Natural killer cell (primary cell): ENCODE results near the gene POTEF. TPM values are rescaled to one million over a fixed set of nuclear protein-coding genes. Genes with fewer than 3 reads are reported as not detected.
"Not testable (repeated sequence)": the region's sequence is repeated elsewhere in the genome, so short reads cannot be mapped to it uniquely, and the experiment has no call there.

Experiments
- ATAC-seq, 3 donors: fragments of 150-1000 bp in 2 of 3; fragments of 200-7000 bp in 1 of 3; cut with Tn5 transposase; 1 replicate in 1 of 3; 2 replicates in 2 of 3; pipeline ENCODE4 v1.10.0; 2021; ENCODE audit warnings: mild to moderate bottlenecking in 2 of 3, moderate library complexity in 2 of 3
- DNase-seq, 2 donors: peaks; one replicate each; pipeline versions ENCODE4 v3.0.0 to v3.0.0-alpha.2; 2013 to 2021; ENCODE audit warnings: mixed read lengths in 1 of 2
- H3K27ac ChIP-seq: one replicate; pipeline ENCODE4 v1.5.1; 2013; ENCODE audit warnings: mild to moderate bottlenecking, low read length
- H3K27me3 ChIP-seq: one replicate; pipeline ENCODE4 v1.6.1; 2013; ENCODE audit warnings: low read length; ENCODE audit not compliant: control insufficient read depth, insufficient read depth
- H3K36me3 ChIP-seq: one replicate; pipeline ENCODE4 v1.6.1; 2013; ENCODE audit warnings: low read length; ENCODE audit not compliant: control insufficient read depth, insufficient read depth
- H3K4me1 ChIP-seq: one replicate; pipeline ENCODE4 v1.6.1; 2013; ENCODE audit warnings: low read length; ENCODE audit not compliant: control insufficient read depth, insufficient read depth
- H3K4me3 ChIP-seq: one replicate; pipeline ENCODE4 v1.5.1; 2013; ENCODE audit warnings: low read length
- H3K9me3 ChIP-seq: one replicate; pipeline ENCODE4 v1.6.1; 2013; ENCODE audit warnings: low read length; ENCODE audit not compliant: control insufficient read depth, insufficient read depth
- H3K27ac Mint-ChIP-seq, 2 donors: one replicate each; pipeline ENCODE4 v1.8.0; 2022; ENCODE audit warnings: mild to moderate bottlenecking in 2 of 2, mixed read lengths in 2 of 2, moderate library complexity in 1 of 2
- H3K27me3 Mint-ChIP-seq, 2 donors: one replicate each; pipeline ENCODE4 v1.8.0; 2022; ENCODE audit warnings: low read depth in 2 of 2, mixed read lengths in 2 of 2
- H3K36me3 Mint-ChIP-seq: one replicate; pipeline ENCODE4 v1.8.0; 2022; ENCODE audit warnings: mixed read lengths
- H3K4me1 Mint-ChIP-seq, 2 donors: one replicate each; pipeline ENCODE4 v1.8.0; 2022; ENCODE audit warnings: mixed read lengths in 2 of 2
- H3K4me3 Mint-ChIP-seq: one replicate; pipeline ENCODE4 v1.8.0; 2022; ENCODE audit warnings: mild to moderate bottlenecking, moderate library complexity, mixed read lengths
- H3K9me3 Mint-ChIP-seq, 2 donors: one replicate each; pipeline ENCODE4 v1.8.0; 2022; ENCODE audit warnings: mixed read lengths in 2 of 2
- WGBS: methylation state at CpG from one replicate; pipeline ENCODE4 v1.1.7; 2013; ENCODE audit warnings: missing lambda C conversion rate; ENCODE audit not compliant: insufficient coverage; 5-methylcytosine and 5-hydroxymethylcytosine counted together
- intact Hi-C: fragments of 100-400 bp; cut with micrococcal nuclease; formaldehyde crosslinking; loops from one replicate; pipeline ENCODE4 v1.14.2; 2022
- total RNA-seq, 4 donors: library from RNA; stranded (reverse); fragments of 120-200 nt in 1 of 4; gene quantifications; one replicate each; pipeline versions ENCODE4 v1.2.3 to v1.2.4, GENCODE V29; 2013 to 2022
- TF ChIP-seq, protein P1 (sequence below): fragments of 200-600 bp; IDR thresholded peaks from one replicate; pipeline ENCODE4 v1.8.0; 2022; ENCODE audit warnings: antibody characterized with exemption

The POTEF gene
- total RNA-seq, 3 donors from 2014 or later (not counting 1 experiment from before 2014, with no cell fraction given): not detected

GRCh38 chr2:130165293-130166016, 36.4 kb upstream of the POTEF start:
- 93% methylated on average over 8 of the region's 8 CpGs for WGBS
- Histone ChIP-seq H3K9me3 (no peaks in the 10 kb centered on the region), H3K36me3 (peaks cover 29% of the 10 kb centered on the region), H3K27ac (no peak overlapping the region), H3K27me3 (no peaks in the 10 kb centered on the region), H3K4me3 (no peak overlapping the region), H3K4me1 (no peaks in the 10 kb centered on the region)
- Mint-ChIP-seq H3K4me1 (peaks cover 7 to 10% of the 10 kb centered on the region in 2 donors), H3K36me3 (no peaks in the 10 kb centered on the region), H3K9me3 (no peaks in the 10 kb centered on the region), H3K4me3 (no peak overlapping the region), H3K27me3 (no peaks in the 10 kb centered on the region), H3K27ac (no peak overlapping the region)
- intact Hi-C loops: no loop called here
- DNase-seq (no peak), ATAC-seq (no peak)
- TF ChIP-seq, protein P1, sequence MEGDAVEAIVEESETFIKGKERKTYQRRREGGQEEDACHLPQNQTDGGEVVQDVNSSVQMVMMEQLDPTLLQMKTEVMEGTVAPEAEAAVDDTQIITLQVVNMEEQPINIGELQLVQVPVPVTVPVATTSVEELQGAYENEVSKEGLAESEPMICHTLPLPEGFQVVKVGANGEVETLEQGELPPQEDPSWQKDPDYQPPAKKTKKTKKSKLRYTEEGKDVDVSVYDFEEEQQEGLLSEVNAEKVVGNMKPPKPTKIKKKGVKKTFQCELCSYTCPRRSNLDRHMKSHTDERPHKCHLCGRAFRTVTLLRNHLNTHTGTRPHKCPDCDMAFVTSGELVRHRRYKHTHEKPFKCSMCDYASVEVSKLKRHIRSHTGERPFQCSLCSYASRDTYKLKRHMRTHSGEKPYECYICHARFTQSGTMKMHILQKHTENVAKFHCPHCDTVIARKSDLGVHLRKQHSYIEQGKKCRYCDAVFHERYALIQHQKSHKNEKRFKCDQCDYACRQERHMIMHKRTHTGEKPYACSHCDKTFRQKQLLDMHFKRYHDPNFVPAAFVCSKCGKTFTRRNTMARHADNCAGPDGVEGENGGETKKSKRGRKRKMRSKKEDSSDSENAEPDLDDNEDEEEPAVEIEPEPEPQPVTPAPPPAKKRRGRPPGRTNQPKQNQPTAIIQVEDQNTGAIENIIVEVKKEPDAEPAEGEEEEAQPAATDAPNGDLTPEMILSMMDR: no peak

- WGBS: 97% methylated on average over 8 of the region's 9 CpGs
- no peaks in the 10 kb centered on the region for H3K27me3 ChIP-seq
- no peaks in the 10 kb centered on the region for H3K27me3 Mint-ChIP-seq
- intact Hi-C loops: no loop called here
- ATAC-seq (no peak), DNase-seq (no peak)
- H3K4me3 Mint-ChIP-seq: no peak overlapping the region
- H3K9me3 Mint-ChIP-seq: no peaks in the 10 kb centered on the region
- H3K4me1 ChIP-seq: peaks cover 12% of the 10 kb centered on the region
- peaks cover 7 to 12% of the 10 kb centered on the region in 2 donors for H3K4me1 Mint-ChIP-seq
- H3K36me3 Mint-ChIP-seq: no peaks in the 10 kb centered on the region
- H3K4me3 ChIP-seq: no peak overlapping the region
- H3K9me3 ChIP-seq: no peaks in the 10 kb centered on the region
- H3K36me3 ChIP-seq: peaks cover 26% of the 10 kb centered on the region
- H3K27ac ChIP-seq: no peak overlapping the region
- TF ChIP-seq, protein P1: no peak
- no peak overlapping the region for H3K27ac Mint-ChIP-seq
Observed at GRCh38 chr2:130162968-130163367, 33.9 kb upstream of the POTEF start.

- 94% methylated on average over 6 of the region's 7 CpGs for WGBS
- H3K9me3 Mint-ChIP-seq: not testable (repeated sequence)
Observed at GRCh38 chr2:130162486-130162885, 33.5 kb upstream of the POTEF start.

GRCh38 chr2:130160838-130161705, 32.0 kb upstream of the POTEF start:
- H3K27me3 ChIP-seq, DNase-seq, H3K27ac ChIP-seq, intact Hi-C loops, H3K9me3 ChIP-seq, ATAC-seq, H3K4me3 Mint-ChIP-seq, H3K9me3 Mint-ChIP-seq, H3K27me3 Mint-ChIP-seq, H3K4me3 ChIP-seq, H3K27ac Mint-ChIP-seq, H3K36me3 Mint-ChIP-seq: not testable (repeated sequence)
- WGBS: 92% methylated on average over 24 of the region's 25 CpGs
- peaks cover 10 to 14% of the 10 kb centered on the region in 2 donors for H3K4me1 Mint-ChIP-seq
- Histone ChIP-seq H3K36me3 (peaks cover 18% of the 10 kb centered on the region), H3K4me1 (peaks cover 21% of the 10 kb centered on the region)

More at GRCh38 chr2:130162486-130162885, 33.5 kb upstream of the POTEF start:
- H3K27me3 Mint-ChIP-seq, H3K9me3 ChIP-seq, DNase-seq, intact Hi-C loops, H3K4me3 Mint-ChIP-seq, H3K36me3 Mint-ChIP-seq, H3K27me3 ChIP-seq, H3K27ac Mint-ChIP-seq, ATAC-seq, H3K4me3 ChIP-seq, H3K27ac ChIP-seq: not testable (repeated sequence)
- peaks cover 23% of the 10 kb centered on the region for H3K36me3 ChIP-seq
- peaks cover 17% of the 10 kb centered on the region for H3K4me1 ChIP-seq
- H3K4me1 Mint-ChIP-seq: peaks cover 10 to 15% of the 10 kb centered on the region in 2 donors
